Liver (tissue), 9 donors: ENCODE measurements around the gene PPFIBP2. TPM values are rescaled to one million over a fixed set of nuclear protein-coding genes. Genes with fewer than 3 reads are reported as not detected.

ENCODE experiments used
- DNase-seq: peaks from one replicate; pipeline ENCODE4 v3.0.0-alpha.2; 2017; ENCODE audit warnings: low spot score
- H3K27ac ChIP-seq, 2 donors: one replicate each; pipeline ENCODE4 v1.7.0; 2013; ENCODE audit warnings: inconsistent platforms in 2 of 2, low read length in 2 of 2, control low read depth in 1 of 2, low read depth in 1 of 2, mild to moderate bottlenecking in 1 of 2
- H3K27me3 ChIP-seq, 4 donors: one replicate each; pipeline versions ENCODE4 v1.6.1 to v1.7.0; 2013; ENCODE audit warnings: low read length in 3 of 4, inconsistent platforms in 1 of 4, mild to moderate bottlenecking in 1 of 4, moderate library complexity in 1 of 4; ENCODE audit not compliant: control insufficient read depth in 4 of 4, insufficient read depth in 4 of 4
- H3K36me3 ChIP-seq, 4 donors: one replicate each; pipeline versions ENCODE4 v1.6.1 to v1.7.0; 2013; ENCODE audit warnings: low read length in 3 of 4, mild to moderate bottlenecking in 3 of 4, low read depth in 1 of 4, moderate library complexity in 1 of 4; ENCODE audit not compliant: control insufficient read depth in 4 of 4, insufficient read depth in 3 of 4
- H3K4me1 ChIP-seq, 4 donors: one replicate each; pipeline versions ENCODE4 v1.6.1 to v1.7.0; 2013; ENCODE audit warnings: low read length in 3 of 4, mild to moderate bottlenecking in 3 of 4, moderate library complexity in 1 of 4; ENCODE audit not compliant: control insufficient read depth in 4 of 4, insufficient read depth in 4 of 4
- H3K4me3 ChIP-seq, 3 donors: one replicate each; pipeline versions ENCODE4 v1.6.1 to v1.7.0; 2013; ENCODE audit warnings: low read length in 3 of 3, control low read depth in 1 of 3, low read depth in 1 of 3, mild to moderate bottlenecking in 1 of 3
- H3K9ac ChIP-seq, 2 donors: one replicate each; pipeline ENCODE4 v1.7.0; 2013; ENCODE audit warnings: low read length in 2 of 2, mild to moderate bottlenecking in 2 of 2, moderate library complexity in 2 of 2, control low read depth in 1 of 2, low read depth in 1 of 2
- H3K9me3 ChIP-seq, 4 donors: one replicate each; pipeline versions ENCODE4 v1.6.1 to v1.7.0; 2013; ENCODE audit warnings: low read length in 3 of 4; ENCODE audit not compliant: control insufficient read depth in 4 of 4
- EGR1 ChIP-seq, 2 donors: IDR thresholded peaks; 2 replicates each; pipeline ENCODE4 v1.6.1; 2016 to 2018; ENCODE audit warnings: antibody characterized with exemption in 2 of 2, low read depth in 2 of 2
- FOXA1 ChIP-seq: IDR thresholded peaks from 2 replicates; pipeline ENCODE4 v1.6.1; 2016; ENCODE audit warnings: antibody characterized with exemption
- FOXA2 ChIP-seq: IDR thresholded peaks from 2 replicates; pipeline ENCODE4 v1.6.1; 2016; ENCODE audit warnings: antibody characterized with exemption
- GABPA ChIP-seq, 2 donors: IDR thresholded peaks in 1 of 2; conservative IDR thresholded peaks in 1 of 2; 2 replicates each; pipeline ENCODE4 v1.6.1; 2016; ENCODE audit warnings: antibody characterized with exemption in 2 of 2, mild to moderate bottlenecking in 1 of 2, moderate library complexity in 1 of 2
- HNF4A ChIP-seq, 2 donors: conservative IDR thresholded peaks; 2 replicates each; pipeline ENCODE4 v1.6.1; 2016; ENCODE audit warnings: antibody characterized with exemption in 2 of 2, mild to moderate bottlenecking in 2 of 2
- HNF4G ChIP-seq: IDR thresholded peaks from 2 replicates; pipeline ENCODE4 v1.6.1; 2016; ENCODE audit warnings: antibody characterized with exemption
- JUND ChIP-seq, 2 donors: IDR thresholded peaks; 2 replicates each; pipeline ENCODE4 v1.6.1; 2016; ENCODE audit warnings: antibody characterized with exemption in 2 of 2
- NR2F2 ChIP-seq: IDR thresholded peaks from 2 replicates; pipeline ENCODE4 v1.6.1; 2016; ENCODE audit warnings: antibody characterized with exemption
- RAD21 ChIP-seq, 2 donors: IDR thresholded peaks; 2 replicates each; pipeline ENCODE4 v1.6.1; 2016; ENCODE audit warnings: antibody characterized with exemption in 2 of 2, mild to moderate bottlenecking in 2 of 2
- REST ChIP-seq: IDR thresholded peaks from 2 replicates; pipeline ENCODE4 v1.6.1; 2016; ENCODE audit warnings: antibody characterized with exemption, mild to moderate bottlenecking
- RXRA ChIP-seq, 2 donors: IDR thresholded peaks; 2 replicates each; pipeline ENCODE4 v1.6.1; 2017 to 2018; ENCODE audit warnings: antibody characterized with exemption in 2 of 2, mild to moderate bottlenecking in 1 of 2
- SP1 ChIP-seq: IDR thresholded peaks from 2 replicates; pipeline ENCODE4 v1.6.1; 2018; ENCODE audit warnings: antibody characterized with exemption, mild to moderate bottlenecking
- TAF1 ChIP-seq: conservative IDR thresholded peaks from 2 replicates; pipeline ENCODE4 v1.6.1; 2016; ENCODE audit warnings: antibody characterized with exemption, mild to moderate bottlenecking
- YY1 ChIP-seq: IDR thresholded peaks from 2 replicates; pipeline ENCODE4 v1.6.1; 2016; ENCODE audit warnings: antibody characterized with exemption, mild to moderate bottlenecking
- ZBTB33 ChIP-seq: IDR thresholded peaks from 2 replicates; pipeline ENCODE4 v1.6.1; 2016; ENCODE audit warnings: antibody characterized with exemption
- WGBS: extraction: QIAGEN DNeasy Blood & Tissue Kit; methylation state at CpG from one replicate; pipeline ENCODE4 v1.1.7; 2013; 5-methylcytosine and 5-hydroxymethylcytosine counted together
- polyA plus RNA-seq, 2 donors: library from polyadenylated mRNA; stranded (reverse) in 1 of 2; unstranded in 1 of 2; fragments of 200-250 nt in 1 of 2; fragments of >200 nt in 1 of 2; fragmentation: Nextera tagmentation in 1 of 2; extraction: Ambion mirVana in 1 of 2; gene quantifications; one replicate each; pipeline versions ENCODE4 v1.2.1 to v1.2.3, GENCODE V29; 2013 to 2015
- total RNA-seq, 2 donors: library from RNA; depleted of rRNA; stranded (reverse); fragments of >200 nt; gene quantifications; one replicate each; pipeline ENCODE4 v1.2.3, GENCODE V29; 2014
- TF ChIP-seq, protein P1 (sequence below): IDR thresholded peaks from 2 replicates; pipeline ENCODE4 v1.6.1; 2016; ENCODE audit warnings: antibody characterized with exemption
- TF ChIP-seq, protein P2 (sequence below): IDR thresholded peaks from 2 replicates; pipeline ENCODE4 v1.6.1; 2016; ENCODE audit warnings: antibody characterized with exemption
- TF ChIP-seq, protein P3 (sequence below): fragments of 150-350 bp; IDR thresholded peaks from 2 replicates; pipeline ENCODE4 v1.5.1; 2017; ENCODE audit warnings: improper control_type of control experiment, low read depth, low read length; ENCODE audit not compliant: missing input control
- donor health status: healthy.
- donor health status: healthy.
- donor health status: healthy.
- donor health status: healthy.
- donor health status: healthy.

The PPFIBP2 gene
- 10 to 100 TPM; 23.1 to 80.0 TPM for total RNA-seq
- 10 to 100 TPM; 19.6 to 23.3 TPM for polyA plus RNA-seq

GRCh38 chr11:7513234-7514098 lies at the start of gene PPFIBP2:
TSS of gene PPFIBP2 (plus strand) at chr11:7513999. CDS start at chr11:7549476, 35,477 bp downstream.
- H3K9ac ChIP-seq, result peak within 1 kb of the TSS; percentile 79 to 87
- H3K9me3 ChIP-seq, result no peaks in the 10 kb centered on the region
- no peaks in the 10 kb centered on the region for H3K36me3 ChIP-seq
- H3K4me1 ChIP-seq, result peaks cover 13 to 48% (median 37%) of the 10 kb centered on the region in 4 donors
- peak within 1 kb of the TSS; percentile 82 to 87 for H3K27ac ChIP-seq
- WGBS, result under 1% methylated on average over 79 of the region's 79 CpGs
- H3K4me3 ChIP-seq, result peak within 1 kb of the TSS; percentile 77 to 88 (median 87)
- H3K27me3 ChIP-seq, result no peaks in the 10 kb centered on the region
- DNase-seq, result peak; percentile 87
- TF ChIP-seq SP1, result peak; percentile 18
- TF ChIP-seq, protein P1, sequence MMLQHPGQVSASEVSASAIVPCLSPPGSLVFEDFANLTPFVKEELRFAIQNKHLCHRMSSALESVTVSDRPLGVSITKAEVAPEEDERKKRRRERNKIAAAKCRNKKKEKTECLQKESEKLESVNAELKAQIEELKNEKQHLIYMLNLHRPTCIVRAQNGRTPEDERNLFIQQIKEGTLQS, result no peak
- TF ChIP-seq REST, result peak; percentile 31
- no peak for TF ChIP-seq JUND (IDR thresholded peaks at IDR 0.05)
- TF ChIP-seq HNF4A (conservative IDR thresholded peaks at IDR 0.05), result peak in 1 of 2 donors; percentile 46
- TF ChIP-seq RXRA (IDR thresholded peaks at IDR 0.05), result peak in 1 of 2 donors; percentile 16
- no peak for TF ChIP-seq GABPA (IDR thresholded peaks at IDR 0.05 in 1 of 2, conservative IDR thresholded peaks at IDR 0.05 in 1 of 2)
- no peak for TF ChIP-seq FOXA2
- no peak for TF ChIP-seq YY1
- no peak for TF ChIP-seq ZBTB33
- TF ChIP-seq, protein P2, sequence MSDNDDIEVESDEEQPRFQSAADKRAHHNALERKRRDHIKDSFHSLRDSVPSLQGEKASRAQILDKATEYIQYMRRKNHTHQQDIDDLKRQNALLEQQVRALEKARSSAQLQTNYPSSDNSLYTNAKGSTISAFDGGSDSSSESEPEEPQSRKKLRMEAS, result no peak
- TF ChIP-seq TAF1, result peak; percentile 30
- TF ChIP-seq NR2F2, result no peak
- no peak for TF ChIP-seq EGR1 (IDR thresholded peaks at IDR 0.05; ENCODE audit: low read depth in 2 of 2)
- TF ChIP-seq, protein P3, sequence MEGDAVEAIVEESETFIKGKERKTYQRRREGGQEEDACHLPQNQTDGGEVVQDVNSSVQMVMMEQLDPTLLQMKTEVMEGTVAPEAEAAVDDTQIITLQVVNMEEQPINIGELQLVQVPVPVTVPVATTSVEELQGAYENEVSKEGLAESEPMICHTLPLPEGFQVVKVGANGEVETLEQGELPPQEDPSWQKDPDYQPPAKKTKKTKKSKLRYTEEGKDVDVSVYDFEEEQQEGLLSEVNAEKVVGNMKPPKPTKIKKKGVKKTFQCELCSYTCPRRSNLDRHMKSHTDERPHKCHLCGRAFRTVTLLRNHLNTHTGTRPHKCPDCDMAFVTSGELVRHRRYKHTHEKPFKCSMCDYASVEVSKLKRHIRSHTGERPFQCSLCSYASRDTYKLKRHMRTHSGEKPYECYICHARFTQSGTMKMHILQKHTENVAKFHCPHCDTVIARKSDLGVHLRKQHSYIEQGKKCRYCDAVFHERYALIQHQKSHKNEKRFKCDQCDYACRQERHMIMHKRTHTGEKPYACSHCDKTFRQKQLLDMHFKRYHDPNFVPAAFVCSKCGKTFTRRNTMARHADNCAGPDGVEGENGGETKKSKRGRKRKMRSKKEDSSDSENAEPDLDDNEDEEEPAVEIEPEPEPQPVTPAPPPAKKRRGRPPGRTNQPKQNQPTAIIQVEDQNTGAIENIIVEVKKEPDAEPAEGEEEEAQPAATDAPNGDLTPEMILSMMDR, result peak; percentile 53
- TF ChIP-seq RAD21 (IDR thresholded peaks at IDR 0.05), result peak; percentile 83 to 90
- TF ChIP-seq HNF4G, result no peak
- no peak for TF ChIP-seq FOXA1
